ENCODE measurements around the gene CBLN4.

The CBLN4 gene

GRCh38 chr20:56005389-56005715 lies at the start of gene CBLN4:
Gene CBLN4, minus strand, starts transcription at chr20:56005519. Its CDS starts 1,348 bp downstream, at chr20:56004171.
- H3K4me3 Mint-ChIP-seq: no peak within 1 kb of the TSS
- H3K36me3 Mint-ChIP-seq (ENCODE audit: low read depth): peaks cover 2% of the 10 kb centered on the region
- no peak within 1 kb of the TSS for H3K27ac Mint-ChIP-seq
- peaks cover 25% of the 10 kb centered on the region for H3K9me3 Mint-ChIP-seq
- peaks cover 24% of the 10 kb centered on the region for H3K27me3 Mint-ChIP-seq (ENCODE audit: low read depth)
- H3K4me1 Mint-ChIP-seq (ENCODE audit: low read depth): no peaks in the 10 kb centered on the region

DNA sequence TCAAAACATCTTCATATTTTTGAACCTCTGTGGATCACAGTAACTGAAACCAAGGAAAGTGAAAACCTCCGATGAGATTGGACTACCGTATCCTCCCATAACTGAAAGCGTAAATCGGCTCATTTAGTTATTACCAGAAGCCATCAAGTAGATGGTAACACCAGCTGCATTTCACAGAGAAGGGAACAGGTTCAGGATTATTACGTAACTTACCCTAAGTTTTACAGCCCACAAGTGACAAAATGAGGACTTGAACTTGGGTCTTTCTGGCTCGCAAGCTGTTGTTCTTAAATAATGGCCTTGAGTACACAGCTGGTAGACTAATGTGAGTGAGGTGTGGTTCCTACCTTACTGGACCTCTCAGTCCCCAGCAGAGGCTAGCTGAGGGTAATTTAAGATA lies 37.9 kb upstream of the CBLN4 start:
- Mint-ChIP-seq H3K27me3 (ENCODE audit: low read depth) (no peaks in the 10 kb centered on the region), H3K27ac (no peak overlapping the region), H3K4me3 (no peak overlapping the region), H3K9me3 (peaks cover 9% of the 10 kb centered on the region), H3K4me1 (ENCODE audit: low read depth) (no peaks in the 10 kb centered on the region), H3K36me3 (ENCODE audit: low read depth) (no peaks in the 10 kb centered on the region)

- no peaks in the 10 kb centered on the region for H3K4me1 Mint-ChIP-seq (ENCODE audit: low read depth)
- no peaks in the 10 kb centered on the region for H3K27me3 Mint-ChIP-seq (ENCODE audit: low read depth)
- peaks cover 43% of the 10 kb centered on the region for H3K9me3 Mint-ChIP-seq
- H3K4me3 Mint-ChIP-seq: no peak overlapping the region
- no peak overlapping the region for H3K27ac Mint-ChIP-seq
- H3K36me3 Mint-ChIP-seq (ENCODE audit: low read depth): no peaks in the 10 kb centered on the region
Observed at GRCh38 chr20:56032251-56032650, 26.9 kb upstream of the CBLN4 start.

DNA sequence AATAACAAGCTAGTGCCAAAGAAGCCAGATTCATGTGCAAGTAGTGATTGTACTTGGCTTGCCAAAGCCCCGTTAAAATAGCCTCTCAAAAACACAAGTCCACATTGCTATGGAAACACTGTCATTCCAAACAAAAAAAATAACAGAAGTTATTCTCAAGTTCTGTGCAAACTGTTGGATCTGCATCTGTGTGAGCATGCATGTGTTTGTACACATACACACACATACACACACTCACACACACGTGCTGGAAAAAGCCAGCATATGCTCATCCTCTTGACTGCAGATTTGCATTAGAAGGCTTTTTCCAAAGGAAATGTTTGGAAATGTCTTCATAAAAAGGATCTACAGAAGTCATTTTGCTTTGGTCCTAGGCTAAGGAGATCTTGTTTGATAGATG lies 13.4 kb upstream of the CBLN4 start:
- Mint-ChIP-seq H3K4me1 (ENCODE audit: low read depth) (no peaks in the 10 kb centered on the region), H3K9me3 (peaks cover 26% of the 10 kb centered on the region), H3K36me3 (ENCODE audit: low read depth) (no peaks in the 10 kb centered on the region), H3K27ac (no peak overlapping the region), H3K4me3 (no peak overlapping the region), H3K27me3 (ENCODE audit: low read depth) (no peaks in the 10 kb centered on the region)

GRCh38 chr20:56018194-56018593 lies 12.9 kb upstream of the CBLN4 start:
- H3K27me3 Mint-ChIP-seq (ENCODE audit: low read depth): no peaks in the 10 kb centered on the region

GRCh38 chr20:56017560-56017959 lies 12.2 kb upstream of the CBLN4 start:
- H3K27ac Mint-ChIP-seq: no peak overlapping the region

More at GRCh38 chr20:56018194-56018593, 12.9 kb upstream of the CBLN4 start:
- no peaks in the 10 kb centered on the region for H3K36me3 Mint-ChIP-seq (ENCODE audit: low read depth)
- no peaks in the 10 kb centered on the region for H3K4me1 Mint-ChIP-seq (ENCODE audit: low read depth)
- H3K4me3 Mint-ChIP-seq: no peak overlapping the region
- H3K27ac Mint-ChIP-seq: no peak overlapping the region
- H3K9me3 Mint-ChIP-seq: peaks cover 24% of the 10 kb centered on the region

DNA sequence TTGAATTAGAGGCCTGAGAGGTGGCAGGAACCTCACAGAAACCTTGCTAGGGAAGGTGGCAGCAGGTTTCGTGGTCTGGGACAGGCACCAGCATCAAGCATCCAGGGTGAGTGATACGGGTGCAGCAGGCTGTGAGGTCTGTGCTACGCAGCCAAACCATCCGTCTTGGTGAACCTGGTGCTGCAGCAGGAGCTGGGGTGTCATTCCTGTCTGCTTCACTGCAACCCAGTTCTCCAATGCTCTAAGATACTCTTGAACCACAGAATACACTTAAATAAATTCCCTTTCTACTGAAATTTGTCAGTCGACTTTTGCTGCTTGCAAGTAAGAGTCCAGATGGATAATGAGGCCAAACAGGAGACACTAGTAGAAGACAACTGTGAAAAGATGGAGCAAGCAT lies 9.7 kb upstream of the CBLN4 start:
- no peak overlapping the region for H3K27ac Mint-ChIP-seq
- H3K36me3 Mint-ChIP-seq (ENCODE audit: low read depth): no peaks in the 10 kb centered on the region
- peaks cover 17% of the 10 kb centered on the region for H3K9me3 Mint-ChIP-seq
- no peaks in the 10 kb centered on the region for H3K4me1 Mint-ChIP-seq (ENCODE audit: low read depth)
- no peak overlapping the region for H3K4me3 Mint-ChIP-seq
- H3K27me3 Mint-ChIP-seq (ENCODE audit: low read depth): no peaks in the 10 kb centered on the region

More at GRCh38 chr20:56017560-56017959, 12.2 kb upstream of the CBLN4 start:
- Mint-ChIP-seq H3K36me3 (ENCODE audit: low read depth) (no peaks in the 10 kb centered on the region), H3K4me3 (no peak overlapping the region), H3K27me3 (ENCODE audit: low read depth) (no peaks in the 10 kb centered on the region), H3K4me1 (ENCODE audit: low read depth) (no peaks in the 10 kb centered on the region), H3K9me3 (peaks cover 20% of the 10 kb centered on the region)

GRCh38 chr20:56014151-56014550 lies 8.8 kb upstream of the CBLN4 start:
- no peak overlapping the region for H3K4me3 Mint-ChIP-seq
- no peaks in the 10 kb centered on the region for H3K27me3 Mint-ChIP-seq (ENCODE audit: low read depth)
- no peaks in the 10 kb centered on the region for H3K36me3 Mint-ChIP-seq (ENCODE audit: low read depth)
- no peak overlapping the region for H3K27ac Mint-ChIP-seq
- no peaks in the 10 kb centered on the region for H3K4me1 Mint-ChIP-seq (ENCODE audit: low read depth)
- peaks cover 14% of the 10 kb centered on the region for H3K9me3 Mint-ChIP-seq

DNA sequence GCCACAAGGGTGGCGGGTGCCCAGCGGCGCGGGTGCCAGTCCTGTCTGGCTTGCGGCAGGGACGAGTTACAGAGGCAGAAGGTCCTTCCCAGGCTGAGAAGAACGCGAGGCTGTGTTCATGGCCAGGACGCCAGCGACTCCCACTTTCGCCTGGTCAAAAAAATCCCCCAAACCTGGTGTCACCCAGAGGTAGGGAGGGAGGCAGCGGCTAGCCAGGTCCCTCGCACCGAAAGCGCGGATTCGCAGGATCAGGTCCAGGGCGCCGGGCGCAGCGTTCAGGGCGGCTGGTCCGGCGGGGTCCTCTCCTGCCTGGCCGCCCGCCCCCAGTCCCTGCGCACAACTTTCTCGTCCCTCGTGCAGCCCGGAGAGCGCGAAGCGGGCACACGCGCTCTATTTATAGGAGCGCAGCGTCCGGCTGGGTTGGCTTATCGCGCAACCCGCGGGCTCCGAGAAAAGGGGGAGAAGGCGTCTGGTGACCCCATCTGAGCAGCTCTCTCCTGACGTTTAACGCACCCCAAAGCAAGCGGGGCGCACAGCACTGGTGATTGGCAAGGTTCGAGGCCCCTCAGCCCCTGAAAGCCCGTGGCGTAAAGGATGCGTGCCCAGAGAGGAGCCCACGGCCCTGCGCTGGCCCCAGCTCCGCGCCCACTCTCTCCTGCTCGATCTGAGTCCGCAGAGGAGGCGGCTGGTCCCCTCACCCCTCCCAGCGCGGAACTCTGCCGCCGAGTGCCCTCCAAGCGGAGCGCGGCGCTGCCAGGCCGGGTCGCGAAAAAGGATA lies 519 bp downstream of the CBLN4 start:
- no peak overlapping the region for H3K27ac Mint-ChIP-seq
- peaks cover 25% of the 10 kb centered on the region for H3K9me3 Mint-ChIP-seq
- H3K27me3 Mint-ChIP-seq (ENCODE audit: low read depth): peaks cover 24% of the 10 kb centered on the region
- no peaks in the 10 kb centered on the region for H3K4me1 Mint-ChIP-seq (ENCODE audit: low read depth)
- H3K4me3 Mint-ChIP-seq: no peak overlapping the region
- H3K36me3 Mint-ChIP-seq (ENCODE audit: low read depth): peaks cover 2% of the 10 kb centered on the region

DNA sequence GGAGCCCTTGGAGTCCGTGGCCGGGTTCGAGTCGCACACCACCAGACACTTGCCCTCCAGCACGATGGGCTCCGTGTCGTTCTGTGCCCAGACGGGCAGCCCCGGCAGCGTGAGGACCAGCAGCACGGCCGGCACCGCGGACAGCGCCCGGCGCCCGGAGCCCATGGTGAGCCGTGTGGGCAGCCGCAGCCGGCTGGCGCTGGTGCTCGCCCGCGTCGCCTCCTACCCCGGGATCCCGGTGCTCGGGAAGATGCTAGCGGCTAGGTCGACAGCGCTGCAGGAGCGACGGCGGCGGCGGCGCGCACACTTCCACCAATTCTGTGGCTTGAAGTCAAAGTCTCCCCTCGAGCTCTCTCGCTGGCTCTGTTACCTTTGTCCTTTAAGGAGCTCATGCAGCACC lies 1.3 kb downstream of the CBLN4 start:
- Mint-ChIP-seq H3K27ac (no peak overlapping the region), H3K4me1 (ENCODE audit: low read depth) (no peaks in the 10 kb centered on the region), H3K4me3 (no peak overlapping the region)

DNA sequence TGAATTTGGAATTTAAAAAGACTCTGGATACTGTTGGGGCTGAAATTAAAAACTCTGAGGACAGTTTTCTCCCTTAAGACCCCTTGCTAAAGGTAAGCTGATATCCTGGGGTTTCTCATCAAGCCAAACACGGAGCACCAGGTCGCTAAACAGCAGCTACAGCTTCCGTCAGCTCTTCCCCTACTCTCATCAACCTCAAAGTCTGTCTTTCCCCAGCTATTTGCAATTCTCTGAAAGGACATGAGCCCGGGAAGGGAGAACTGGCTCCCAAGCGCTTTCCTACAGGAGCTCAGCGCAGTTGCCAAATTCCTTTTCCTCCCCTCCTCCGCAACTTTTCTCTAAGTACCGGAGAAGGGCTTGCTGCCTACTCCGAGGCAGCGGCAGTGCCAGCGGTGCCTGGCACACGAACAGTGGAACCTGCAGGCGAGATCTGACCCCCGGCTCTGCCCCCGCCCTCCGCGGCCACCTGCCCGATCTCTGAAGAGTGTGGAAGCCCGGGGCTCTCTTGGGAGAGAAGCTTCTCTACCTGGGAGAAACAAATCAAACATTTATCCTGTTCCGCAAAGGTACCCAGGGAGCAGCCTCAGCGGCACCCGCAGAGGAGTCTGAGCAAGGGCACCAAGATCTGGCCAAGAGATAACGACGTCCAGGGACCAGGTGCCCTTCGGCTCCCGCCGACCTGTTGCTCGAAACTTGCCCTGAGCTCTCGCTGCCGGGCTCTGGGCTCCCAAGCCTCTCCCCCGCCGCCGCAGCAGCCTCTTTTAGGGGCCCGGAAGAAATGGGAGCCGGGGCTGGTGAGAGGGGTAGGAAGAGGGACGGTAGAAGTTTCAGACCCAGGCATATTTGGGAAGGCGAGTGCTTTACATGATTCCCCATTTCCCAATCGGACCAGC lies 2.2 kb downstream of the CBLN4 start:
- peaks cover 24% of the 10 kb centered on the region for H3K27me3 Mint-ChIP-seq (ENCODE audit: low read depth)
- peaks cover 2% of the 10 kb centered on the region for H3K36me3 Mint-ChIP-seq (ENCODE audit: low read depth)
- H3K4me1 Mint-ChIP-seq (ENCODE audit: low read depth): no peaks in the 10 kb centered on the region
- no peak overlapping the region for H3K4me3 Mint-ChIP-seq
- peaks cover 20% of the 10 kb centered on the region for H3K9me3 Mint-ChIP-seq
- H3K27ac Mint-ChIP-seq: no peak overlapping the region

More for the DNA sequence above, 1.3 kb downstream of the CBLN4 start:
- Mint-ChIP-seq H3K9me3 (peaks cover 22% of the 10 kb centered on the region), H3K27me3 (ENCODE audit: low read depth) (peaks cover 24% of the 10 kb centered on the region), H3K36me3 (ENCODE audit: low read depth) (peaks cover 2% of the 10 kb centered on the region)

DNA sequence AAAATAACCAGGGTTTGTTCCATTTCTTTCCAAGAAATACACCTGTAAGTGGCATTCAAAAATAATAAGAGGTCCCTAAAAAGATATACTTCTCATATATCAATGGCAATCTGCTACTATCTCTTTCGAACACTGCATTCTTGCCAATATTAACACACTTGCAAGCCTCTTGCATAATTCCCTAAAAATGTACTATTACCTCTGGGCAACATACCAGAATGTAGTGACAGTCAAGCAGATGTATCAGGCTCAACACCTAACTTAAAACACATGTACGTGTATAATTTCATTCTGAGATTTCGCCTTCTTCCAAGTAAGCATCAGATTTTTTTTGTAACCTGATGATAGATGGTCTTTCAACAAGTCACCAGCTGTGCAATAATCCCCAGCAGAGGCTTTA lies 3.4 kb downstream of the CBLN4 start:
- Mint-ChIP-seq H3K27me3 (ENCODE audit: low read depth) (peaks cover 22% of the 10 kb centered on the region), H3K4me3 (no peak overlapping the region), H3K9me3 (peaks cover 13% of the 10 kb centered on the region), H3K4me1 (ENCODE audit: low read depth) (no peaks in the 10 kb centered on the region), H3K36me3 (ENCODE audit: low read depth) (peaks cover 2% of the 10 kb centered on the region), H3K27ac (no peak overlapping the region)

DNA sequence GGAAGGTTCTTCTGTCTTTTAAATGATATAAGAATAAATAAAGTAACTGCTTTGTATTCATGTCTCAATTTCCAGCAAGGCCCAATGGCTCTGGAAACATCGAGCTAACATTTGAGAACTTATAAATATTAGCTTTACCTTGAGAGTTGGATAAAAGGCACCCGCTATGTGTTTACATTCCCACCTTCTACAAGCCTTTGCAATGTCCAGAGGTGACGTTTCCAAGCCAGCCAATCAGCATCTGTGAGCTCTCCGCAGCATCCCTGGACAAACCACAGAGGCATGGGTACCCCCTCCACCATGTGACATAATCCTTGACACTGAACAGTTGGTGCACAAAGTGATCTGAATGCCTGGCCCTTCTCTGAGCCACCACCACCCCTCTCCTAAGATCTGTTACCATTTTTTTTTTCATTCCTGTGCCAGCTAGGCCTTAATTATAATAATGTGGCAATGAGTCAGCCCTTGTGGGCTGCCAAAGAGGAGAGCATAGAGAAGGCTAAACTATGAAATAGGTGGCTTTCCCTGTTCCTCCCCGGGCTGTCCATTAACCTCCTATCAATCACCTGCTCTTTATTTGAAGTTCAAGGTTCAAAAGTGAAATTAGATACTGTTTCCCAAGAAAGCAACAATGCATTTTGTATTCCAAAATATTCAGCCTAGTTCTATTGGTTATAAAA lies 4.1 kb downstream of the CBLN4 start:
- Mint-ChIP-seq H3K4me3 (no peak overlapping the region), H3K27me3 (ENCODE audit: low read depth) (peaks cover 18% of the 10 kb centered on the region), H3K9me3 (peaks cover 9% of the 10 kb centered on the region), H3K4me1 (ENCODE audit: low read depth) (no peaks in the 10 kb centered on the region), H3K27ac (no peak overlapping the region), H3K36me3 (ENCODE audit: low read depth) (peaks cover 2% of the 10 kb centered on the region)

DNA sequence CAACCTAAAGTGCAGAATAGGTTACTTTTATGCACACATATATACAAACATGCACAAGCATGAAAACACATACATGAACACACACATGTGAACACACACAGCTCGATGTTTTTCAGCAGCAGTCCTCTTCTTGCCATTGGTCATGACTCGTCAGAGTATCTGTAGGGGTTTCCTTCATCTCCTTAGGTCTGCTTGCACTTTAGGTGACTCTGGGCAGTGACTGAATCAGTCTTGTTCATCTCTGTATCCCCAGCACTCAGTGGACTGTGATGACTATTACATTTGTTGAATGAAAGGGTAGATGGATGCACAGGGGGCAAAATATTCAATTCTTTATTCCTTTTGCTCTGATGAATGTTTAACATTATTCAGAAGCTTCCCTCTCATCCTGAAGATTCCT lies 26.8 kb downstream of the CBLN4 start:
- Mint-ChIP-seq H3K27me3 (ENCODE audit: low read depth) (no peaks in the 10 kb centered on the region), H3K36me3 (ENCODE audit: low read depth) (no peaks in the 10 kb centered on the region), H3K27ac (no peak overlapping the region), H3K4me1 (ENCODE audit: low read depth) (no peaks in the 10 kb centered on the region), H3K9me3 (peaks cover 20% of the 10 kb centered on the region), H3K4me3 (no peak overlapping the region)
